Endodermal cell (in vitro differentiated cells): Measurements from ENCODE around the gene GOLPH3. TPM values are rescaled to one million over a fixed set of nuclear protein-coding genes. Genes with fewer than 3 reads are reported as not detected.

Experiments
- DNase-seq: peaks from one replicate; pipeline ENCODE4 v3.0.0-alpha.2; 2017
- H3K27ac ChIP-seq: 2 replicates; pipeline ENCODE4 v1.5.1; 2013; ENCODE audit warnings: mild to moderate bottlenecking, low read depth, low read length, moderate library complexity
- H3K27me3 ChIP-seq: 2 replicates; pipeline ENCODE4 v1.6.1; 2013; ENCODE audit warnings: mild to moderate bottlenecking, low read length, moderate library complexity; ENCODE audit not compliant: insufficient read depth, control insufficient read depth, poor library complexity, severe bottlenecking
- H3K36me3 ChIP-seq: 2 replicates; pipeline ENCODE4 v1.7.0; 2013; ENCODE audit warnings: mild to moderate bottlenecking, low read length, moderate library complexity; ENCODE audit not compliant: control insufficient read depth, insufficient read depth
- H3K4me1 ChIP-seq: one replicate; pipeline ENCODE4 v1.7.0; 2013; ENCODE audit warnings: low read length; ENCODE audit not compliant: control insufficient read depth, insufficient read depth
- H3K4me3 ChIP-seq: 2 replicates; pipeline ENCODE4 v1.5.1; 2013; ENCODE audit warnings: mild to moderate bottlenecking, low read length, moderate library complexity
- H3K9ac ChIP-seq: 2 replicates; pipeline ENCODE4 v1.6.1; 2013; ENCODE audit warnings: mild to moderate bottlenecking, low read length, moderate library complexity; ENCODE audit not compliant: poor library complexity, severe bottlenecking; ENCODE audit errors: extremely low read depth
- H3K9me3 ChIP-seq: 2 replicates; pipeline ENCODE4 v1.6.1; 2013; ENCODE audit warnings: mild to moderate bottlenecking, low read length, moderate library complexity; ENCODE audit not compliant: control insufficient read depth
- H3K27ac Mint-ChIP-seq: 2 replicates; pipeline ENCODE4 v1.8.0; 2020; ENCODE audit warnings: mixed read lengths
- H3K27me3 Mint-ChIP-seq: 2 replicates; pipeline ENCODE4 v1.8.0; 2021; ENCODE audit warnings: mild to moderate bottlenecking, mixed read lengths; ENCODE audit not compliant: insufficient read depth
- H3K36me3 Mint-ChIP-seq: 2 replicates; pipeline ENCODE4 v1.8.0; 2020; ENCODE audit warnings: low read depth, mixed read lengths
- H3K4me1 Mint-ChIP-seq: 2 replicates; pipeline ENCODE4 v1.8.0; 2020; ENCODE audit warnings: mixed read lengths
- H3K4me3 Mint-ChIP-seq: 2 replicates; pipeline ENCODE4 v1.8.0; 2020; ENCODE audit warnings: mild to moderate bottlenecking, moderate library complexity, mixed read lengths
- H3K9me3 Mint-ChIP-seq: 2 replicates; pipeline ENCODE4 v1.8.0; 2020; ENCODE audit warnings: mild to moderate bottlenecking, mixed read lengths
- CTCF ChIP-seq: fragments of 200-600 bp; sonication (generic); conservative IDR thresholded peaks from 2 replicates; pipeline ENCODE4 v1.5.0; 2021; ENCODE audit warnings: antibody characterized with exemption, mild to moderate bottlenecking
- WGBS, 2 experiments: methylation state at CpG; one replicate each; pipeline versions ENCODE4 v1.1.5 to v1.1.7; 2013; ENCODE audit warnings: missing lambda C conversion rate in 2 of 2, mixed read lengths in 1 of 2; ENCODE audit not compliant: insufficient coverage in 1 of 2, insufficient read length in 1 of 2; 5-methylcytosine and 5-hydroxymethylcytosine counted together
- total RNA-seq, 2 donors: library from RNA; stranded (reverse); fragmentation: NEBNext Ultra II Directional in 1 of 2; extraction: Animal tissue kit (Norgen Biotek cat#: 25700) in 1 of 2; gene quantifications; 2 replicates in 1 of 2; 3 replicates in 1 of 2; pipeline ENCODE4 v1.2.1, GENCODE V29; 2021

The GOLPH3 gene
- total RNA-seq, 2 donors from 2014 or later: 89.4 to 90.7 TPM

GRCh38 chr5:32100230-32100629, 73.9 kb downstream of the GOLPH3 start:
- Histone ChIP-seq H3K4me1 (no peaks in the 10 kb centered on the region), H3K9me3 (no peaks in the 10 kb centered on the region), H3K9ac (no peak overlapping the region), H3K36me3 (peaks cover 66% of the 10 kb centered on the region), H3K27me3 (no peaks in the 10 kb centered on the region), H3K27ac (peak overlapping the region; percentile 60), H3K4me3 (no peak overlapping the region)
- Mint-ChIP-seq H3K4me3 (no peak overlapping the region), H3K9me3 (no peaks in the 10 kb centered on the region), H3K36me3 (peaks cover 64% of the 10 kb centered on the region), H3K27ac (peak overlapping the region; percentile 39), H3K4me1 (no peaks in the 10 kb centered on the region), H3K27me3 (no peaks in the 10 kb centered on the region)
- TF ChIP-seq CTCF: no peak
- no peak for DNase-seq
- 80 to 94% methylated on average over 2 to 6 of the region's 6 CpGs for WGBS, 2 experiments

DNA sequence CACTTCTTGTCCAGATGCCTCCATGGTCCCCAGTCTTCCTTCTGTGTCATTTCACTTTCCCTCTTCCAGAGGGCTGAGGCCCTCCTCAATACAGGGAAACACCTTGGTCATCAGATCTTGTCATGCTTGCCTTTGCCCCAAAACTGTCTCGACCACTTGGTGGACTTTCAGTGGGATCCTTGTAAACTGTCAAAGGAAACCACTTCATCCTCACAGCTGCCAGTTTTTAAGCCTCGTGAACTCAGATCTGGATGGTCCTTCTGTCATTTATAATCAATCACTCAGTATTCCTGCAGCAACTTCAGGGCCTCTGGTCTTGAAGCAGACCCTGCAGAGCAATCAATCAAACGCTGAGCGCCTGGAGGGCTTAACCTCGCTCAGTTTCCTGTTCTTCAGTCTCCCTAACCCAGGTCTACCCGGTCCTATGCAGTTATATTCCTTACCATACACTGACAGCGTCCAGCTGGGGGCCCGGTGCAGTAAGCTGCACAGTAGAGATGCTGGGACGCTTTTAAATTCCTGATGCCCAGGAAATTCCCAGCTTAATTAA, 74.6 kb downstream of the GOLPH3 start:
- H3K27ac ChIP-seq: peak overlapping the region; percentile 50
- no peak overlapping the region for H3K4me3 Mint-ChIP-seq

GRCh38 chr5:32098890-32099310, 75.2 kb downstream of the GOLPH3 start:
- no peaks in the 10 kb centered on the region for H3K4me1 Mint-ChIP-seq
- no peak overlapping the region for H3K4me3 ChIP-seq
- DNase-seq: no peak
- WGBS, 2 experiments: 95 to 97% methylated on average over 10 to 11 of the region's 11 CpGs
- peaks cover 60% of the 10 kb centered on the region for H3K36me3 ChIP-seq
- no peak for TF ChIP-seq CTCF
- no peaks in the 10 kb centered on the region for H3K9me3 Mint-ChIP-seq
- H3K27ac ChIP-seq: no peak overlapping the region
- no peaks in the 10 kb centered on the region for H3K4me1 ChIP-seq
- H3K4me3 Mint-ChIP-seq: no peak overlapping the region
- H3K9ac ChIP-seq: no peak overlapping the region
- H3K36me3 Mint-ChIP-seq: peaks cover 60% of the 10 kb centered on the region
- no peaks in the 10 kb centered on the region for H3K9me3 ChIP-seq
- no peaks in the 10 kb centered on the region for H3K27me3 ChIP-seq
- H3K27ac Mint-ChIP-seq: no peak overlapping the region
- H3K27me3 Mint-ChIP-seq: no peaks in the 10 kb centered on the region

More for the DNA sequence above, 74.6 kb downstream of the GOLPH3 start:
- H3K4me1 ChIP-seq: no peaks in the 10 kb centered on the region
- no peak overlapping the region for H3K4me3 ChIP-seq
- 76 to 94% methylated on average over 6 to 9 of the region's 9 CpGs for WGBS, 2 experiments
- DNase-seq: no peak
- no peak overlapping the region for H3K9ac ChIP-seq
- Mint-ChIP-seq H3K27me3 (no peaks in the 10 kb centered on the region), H3K36me3 (peaks cover 62% of the 10 kb centered on the region), H3K9me3 (no peaks in the 10 kb centered on the region), H3K27ac (peak overlapping the region; percentile 5), H3K4me1 (no peaks in the 10 kb centered on the region)
- TF ChIP-seq CTCF: no peak
- H3K27me3 ChIP-seq: no peaks in the 10 kb centered on the region
- no peaks in the 10 kb centered on the region for H3K9me3 ChIP-seq
- peaks cover 65% of the 10 kb centered on the region for H3K36me3 ChIP-seq
